HepG2 (cell line): ENCODE results near the gene SLC4A2. TPM values are rescaled to one million over a fixed set of nuclear protein-coding genes. Genes with fewer than 3 reads are reported as not detected.

ENCODE experiments used
- GFI1 ChIP-seq: sonication (generic); formaldehyde crosslinking; IDR thresholded peaks from 2 replicates; pipeline ENCODE4 v1.5.0; 2020; ENCODE audit warnings: missing genetic modification reagents, mild to moderate bottlenecking, borderline replicate concordance
- GPN1 ChIP-seq: sonication (generic); formaldehyde crosslinking; IDR thresholded peaks from 2 replicates; pipeline ENCODE4 v1.5.1; 2020; ENCODE audit warnings: missing genetic modification reagents, borderline replicate concordance
- GRHL1 ChIP-seq: sonication (generic); formaldehyde crosslinking; conservative IDR thresholded peaks from 2 replicates; pipeline ENCODE4 v1.8.0; 2022; ENCODE audit warnings: missing genetic modification reagents
- HBP1 ChIP-seq: IDR thresholded peaks from 2 replicates; pipeline ENCODE4 v1.6.1; 2016; ENCODE audit warnings: low read depth, control low read depth
- KLF6 ChIP-seq: IDR thresholded peaks from 2 replicates; pipeline ENCODE4 v1.8.0; 2016; ENCODE audit warnings: missing biosample characterization, missing genetic modification reagents
- SALL2 ChIP-seq: sonication (generic); formaldehyde crosslinking; IDR thresholded peaks from 2 replicates; pipeline ENCODE4 v1.8.1; 2023; ENCODE audit warnings: mild to moderate bottlenecking, missing genetic modification reagents, inconsistent platforms
- SIN3A ChIP-seq: IDR thresholded peaks from 2 replicates; pipeline ENCODE4 v1.6.1; 2011; ENCODE audit warnings: low read depth, mild to moderate bottlenecking, control low read depth, low read length, borderline replicate concordance
- SKI ChIP-seq: fragments of 450-650 bp; IDR thresholded peaks from one replicate; pipeline ENCODE4 v1.6.1; 2018; ENCODE audit warnings: mild to moderate bottlenecking; ENCODE audit not compliant: partially characterized antibody
- YY1 ChIP-seq: IDR thresholded peaks from 2 replicates; pipeline ENCODE4 v1.6.1; 2011; ENCODE audit warnings: low read length, low read depth, moderate library complexity, mild to moderate bottlenecking; ENCODE audit not compliant: insufficient read depth, insufficient replicate concordance
- ZBTB25 ChIP-seq: IDR thresholded peaks from 2 replicates; pipeline ENCODE4 v1.6.1; 2018; ENCODE audit warnings: missing genetic modification reagents
- ZFX ChIP-seq: sonication (generic); formaldehyde crosslinking; IDR thresholded peaks from 2 replicates; pipeline ENCODE4 v1.4.0; 2020; ENCODE audit warnings: mild to moderate bottlenecking, low read depth, missing genetic modification reagents, moderate library complexity
- ZNF350 ChIP-seq: sonication (generic); formaldehyde crosslinking; IDR thresholded peaks from 2 replicates; pipeline ENCODE4 v1.4.0; 2020; ENCODE audit warnings: mild to moderate bottlenecking, low read depth, missing genetic modification reagents, borderline replicate concordance
- ZNF564 ChIP-seq: sonication (generic); formaldehyde crosslinking; IDR thresholded peaks from 2 replicates; pipeline ENCODE4 v1.8.1; 2023; ENCODE audit warnings: mild to moderate bottlenecking, missing genetic modification reagents
- ZNF747 ChIP-seq: sonication (generic); formaldehyde crosslinking; IDR thresholded peaks from 2 replicates; pipeline ENCODE4 v1.8.1; 2023; ENCODE audit warnings: missing genetic modification reagents, mild to moderate bottlenecking, borderline replicate concordance
- ZNF770 ChIP-seq: sonication (generic); formaldehyde crosslinking; IDR thresholded peaks from 2 replicates; pipeline ENCODE4 v1.5.0; 2020; ENCODE audit warnings: mild to moderate bottlenecking, missing genetic modification reagents
- ZNF790 ChIP-seq: sonication (generic); formaldehyde crosslinking; IDR thresholded peaks from 2 replicates; pipeline ENCODE4 v1.8.0; 2022; ENCODE audit warnings: missing genetic modification reagents, mild to moderate bottlenecking, borderline replicate concordance
- polyA plus RNA-seq, 8 experiments: library from polyadenylated mRNA; depleted of rRNA in 3 of 8; stranded (reverse) in 7 of 8; unstranded in 1 of 8; fragments of >200 nt; fragmentation: Illumina TruSeq in 4 of 8; extraction: Trizol in 4 of 8; gene quantifications; 2 replicates each; pipeline versions ENCODE4 v1.2.1 to v1.2.3, GENCODE V29; 2011 to 2016; ENCODE audit warnings: low read depth in 4 of 8, missing spikeins in 1 of 8, mixed read lengths in 1 of 8; ENCODE audit not compliant: insufficient read depth in 1 of 8
- total RNA-seq, 5 experiments: library from RNA; depleted of rRNA; stranded (reverse); fragments of >200 nt; fragmentation: Illumina TruSeq; extraction: Trizol; gene quantifications; 2 replicates each; pipeline ENCODE4 v1.2.3, GENCODE V29; 2016; ENCODE audit warnings: low read depth in 1 of 5
- TF ChIP-seq, protein P1 (sequence below): IDR thresholded peaks from 2 replicates; pipeline ENCODE4 v1.6.1; 2016; ENCODE audit warnings: missing compliant biosample characterization, missing genetic modification reagents, borderline replicate concordance
- TF ChIP-seq, protein P2 (sequence below): sonication (generic); formaldehyde crosslinking; IDR thresholded peaks from 2 replicates; pipeline ENCODE4 v1.4.0; 2020; ENCODE audit warnings: low read depth, mild to moderate bottlenecking, missing genetic modification reagents

The SLC4A2 gene
- total and polyA plus RNA-seq, 2 of the 13 experiments (the other 11 are each of a cell fraction or from before 2014, with no cell fraction given), result 51.9 to 73.4 TPM

GRCh38 chr7:151083071-151083823 is 23.9 kb downstream of the SLC4A2 start, which contains the start of gene TMUB1 (continued):
- peak; percentile 20; the same call in 1 of the 2 replicates for TF ChIP-seq ZNF770 (CRISPR knock-in tag)
- TF ChIP-seq KLF6 (CRISPR knock-in tag), result no peak
- TF ChIP-seq SIN3A, result 0 out of 2 replicates have a peak, but pooled peaks have one; percentile 34
- TF ChIP-seq ZNF564 (CRISPR knock-in tag), result no peak; the same call in 1 of the 2 replicates
- no peak for TF ChIP-seq GPN1 (CRISPR knock-in tag)
- TF ChIP-seq ZNF747 (CRISPR knock-in tag), result no peak
- peak; percentile 46 for TF ChIP-seq ZFX (CRISPR knock-in tag)
- peak; percentile 79 for TF ChIP-seq HBP1 (CRISPR knock-in tag)
- TF ChIP-seq ZNF350 (CRISPR knock-in tag), result 0 out of 2 replicates have a peak, but pooled peaks have one; percentile 22
- no peak for TF ChIP-seq GRHL1
- no peak for TF ChIP-seq SKI
- TF ChIP-seq, protein P1, sequence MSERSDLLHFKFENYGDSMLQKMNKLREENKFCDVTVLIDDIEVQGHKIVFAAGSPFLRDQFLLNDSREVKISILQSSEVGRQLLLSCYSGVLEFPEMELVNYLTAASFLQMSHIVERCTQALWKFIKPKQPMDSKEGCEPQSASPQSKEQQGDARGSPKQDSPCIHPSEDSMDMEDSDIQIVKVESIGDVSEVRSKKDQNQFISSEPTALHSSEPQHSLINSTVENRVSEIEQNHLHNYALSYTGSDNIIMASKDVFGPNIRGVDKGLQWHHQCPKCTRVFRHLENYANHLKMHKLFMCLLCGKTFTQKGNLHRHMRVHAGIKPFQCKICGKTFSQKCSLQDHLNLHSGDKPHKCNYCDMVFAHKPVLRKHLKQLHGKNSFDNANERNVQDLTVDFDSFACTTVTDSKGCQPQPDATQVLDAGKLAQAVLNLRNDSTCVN (CRISPR knock-in tag), result no peak
- TF ChIP-seq SALL2 (CRISPR knock-in tag), result peak; percentile 48; the same call in 1 of the 2 replicates
- peak; percentile 13; the same call in 1 of the 2 replicates for TF ChIP-seq GFI1 (CRISPR knock-in tag)
- TF ChIP-seq ZNF790, result no peak
- TF ChIP-seq ZBTB25 (CRISPR knock-in tag), result peak; percentile 59; the same call in 1 of the 2 replicates
- TF ChIP-seq, protein P2, sequence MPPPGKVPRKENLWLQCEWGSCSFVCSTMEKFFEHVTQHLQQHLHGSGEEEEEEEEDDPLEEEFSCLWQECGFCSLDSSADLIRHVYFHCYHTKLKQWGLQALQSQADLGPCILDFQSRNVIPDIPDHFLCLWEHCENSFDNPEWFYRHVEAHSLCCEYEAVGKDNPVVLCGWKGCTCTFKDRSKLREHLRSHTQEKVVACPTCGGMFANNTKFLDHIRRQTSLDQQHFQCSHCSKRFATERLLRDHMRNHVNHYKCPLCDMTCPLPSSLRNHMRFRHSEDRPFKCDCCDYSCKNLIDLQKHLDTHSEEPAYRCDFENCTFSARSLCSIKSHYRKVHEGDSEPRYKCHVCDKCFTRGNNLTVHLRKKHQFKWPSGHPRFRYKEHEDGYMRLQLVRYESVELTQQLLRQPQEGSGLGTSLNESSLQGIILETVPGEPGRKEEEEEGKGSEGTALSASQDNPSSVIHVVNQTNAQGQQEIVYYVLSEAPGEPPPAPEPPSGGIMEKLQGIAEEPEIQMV (CRISPR knock-in tag), result peak; percentile 30; the same call in 1 of the 2 replicates
- peak; percentile 66 for TF ChIP-seq YY1
